Measurements from ENCODE around the gene PASK. TPM values are rescaled to one million over a fixed set of nuclear protein-coding genes. Genes with fewer than 3 reads are reported as not detected.

The PASK gene
- total RNA-seq, 1 experiment from 2014 or later: 21.1 TPM

- Mint-ChIP-seq H3K4me3 (ENCODE audit: unreplicated experiment) (peak within 1 kb of the TSS; percentile 84), H3K36me3 (ENCODE audit: insufficient read depth, unreplicated experiment) (peaks cover 8% of the 10 kb centered on the region), H3K27ac (ENCODE audit: unreplicated experiment) (peak within 1 kb of the TSS; percentile 87), H3K4me1 (ENCODE audit: low read depth, unreplicated experiment) (peaks cover 16% of the 10 kb centered on the region), H3K9me3 (ENCODE audit: unreplicated experiment) (no peaks in the 10 kb centered on the region), H3K27me3 (ENCODE audit: insufficient read depth, unreplicated experiment) (no peaks in the 10 kb centered on the region)
- no peak for TF ChIP-seq CTCF (IDR thresholded peaks at IDR 0.05; ENCODE audit: insufficient read depth in 1 of 2, low read depth in 1 of 2, low read length in 1 of 2, severe bottlenecking in 1 of 2, unreplicated experiment in 1 of 2)
- Histone ChIP-seq H3K27me3 (replicated peaks; ENCODE audit: control insufficient read depth, insufficient read depth, low read length) (no peaks in the 10 kb centered on the region), H3K4me1 (0 out of 2 replicates have a peak, but pooled peaks cover 3% of the 10 kb centered on the region), H3K9me3 (no peaks in the 10 kb centered on the region), H3K36me3 (ENCODE audit: control insufficient read depth, insufficient read depth, low read length) (no peaks in the 10 kb centered on the region), H3K4me3 (ENCODE audit: low read depth, low read length) (peak within 1 kb of the TSS; percentile 53)
- intact Hi-C loops (cut with micrococcal nuclease; ENCODE audit: unreplicated experiment): loop anchor here (5.0 kb wide), 1 partner anchor 67 kb away; no protein-coding TSS in a partner anchor
- CTCF ChIA-PET: interaction anchor here (0.9 kb wide), 1 partner anchor 248 kb away, joined by 3 read pairs; no protein-coding TSS in a partner anchor
- POLR2A ChIA-PET: interaction anchor here (0.5 to 1.0 kb wide), 6 partner anchors 24 to 548 kb away, joined by 3 to 7 read pairs (median 3); partner anchors contain the start of gene MTERF4
- DNase-seq: peak; percentile 90 to 93
- no TSS peak for BruUV-seq (replicated peaks)
These were observed 820 bp upstream of the PASK start, which contains the start of gene PPP1R7 for GRCh38 chr2:241149925-241150659. Gene PPP1R7, plus strand, starts transcription at chr2:241150467. Its CDS starts 29 bp downstream, at chr2:241150496.

- Mint-ChIP-seq H3K9me3 (ENCODE audit: unreplicated experiment) (no peaks in the 10 kb centered on the region), H3K27ac (ENCODE audit: unreplicated experiment) (peak overlapping the region; percentile 87), H3K27me3 (ENCODE audit: insufficient read depth, unreplicated experiment) (no peaks in the 10 kb centered on the region), H3K4me3 (ENCODE audit: unreplicated experiment) (peak overlapping the region; percentile 84), H3K4me1 (ENCODE audit: low read depth, unreplicated experiment) (peaks cover 16% of the 10 kb centered on the region), H3K36me3 (ENCODE audit: insufficient read depth, unreplicated experiment) (peaks cover 8% of the 10 kb centered on the region)
- DNase-seq: no peak
- BruUV-seq (replicated peaks): no TSS peak
- ChIA-PET CTCF (interaction anchor here (0.9 kb wide), 1 partner anchor 247 kb away, joined by 3 read pairs; no protein-coding TSS in a partner anchor), POLR2A (interaction anchor here (0.5 to 1.0 kb wide), 4 partner anchors 47 to 548 kb away, joined by 3 to 5 read pairs (median 3); partner anchors contain the start of gene MTERF4)
- no peaks in the 10 kb centered on the region for H3K9me3 ChIP-seq
- intact Hi-C loops (cut with micrococcal nuclease; ENCODE audit: unreplicated experiment): loop anchor here (5.0 kb wide), 1 partner anchor 68 kb away; no protein-coding TSS in a partner anchor
- no peaks in the 10 kb centered on the region for H3K27me3 ChIP-seq (replicated peaks; ENCODE audit: control insufficient read depth, insufficient read depth, low read length)
- peak overlapping the region; percentile 53 for H3K4me3 ChIP-seq (ENCODE audit: low read depth, low read length)
- H3K36me3 ChIP-seq (ENCODE audit: control insufficient read depth, insufficient read depth, low read length): no peaks in the 10 kb centered on the region
- no peak for TF ChIP-seq CTCF (IDR thresholded peaks at IDR 0.05; ENCODE audit: insufficient read depth in 1 of 2, low read depth in 1 of 2, low read length in 1 of 2, severe bottlenecking in 1 of 2, unreplicated experiment in 1 of 2)
- H3K4me1 ChIP-seq: 0 out of 2 replicates have a peak, but pooled peaks cover 3% of the 10 kb centered on the region
These were observed 328 bp upstream of the PASK start for GRCh38 chr2:241149675-241149924.

GRCh38 chr2:241148239-241148638 lies 1.0 kb downstream of the PASK start:
- Mint-ChIP-seq H3K36me3 (ENCODE audit: insufficient read depth, unreplicated experiment) (peaks cover 8% of the 10 kb centered on the region), H3K27ac (ENCODE audit: unreplicated experiment) (peak overlapping the region; percentile 91), H3K27me3 (ENCODE audit: insufficient read depth, unreplicated experiment) (no peaks in the 10 kb centered on the region), H3K9me3 (ENCODE audit: unreplicated experiment) (no peaks in the 10 kb centered on the region), H3K4me3 (ENCODE audit: unreplicated experiment) (peak overlapping the region; percentile 84), H3K4me1 (ENCODE audit: low read depth, unreplicated experiment) (peaks cover 16% of the 10 kb centered on the region)
- no peak for TF ChIP-seq CTCF (IDR thresholded peaks at IDR 0.05; ENCODE audit: insufficient read depth in 1 of 2, low read depth in 1 of 2, low read length in 1 of 2, severe bottlenecking in 1 of 2, unreplicated experiment in 1 of 2)
- DNase-seq: no peak
- H3K36me3 ChIP-seq (ENCODE audit: control insufficient read depth, insufficient read depth, low read length): no peaks in the 10 kb centered on the region
- CTCF ChIA-PET: no interaction called here
- peak overlapping the region; percentile 53 for H3K4me3 ChIP-seq (ENCODE audit: low read depth, low read length)
- no TSS peak for BruUV-seq (replicated peaks)
- H3K9me3 ChIP-seq: no peaks in the 10 kb centered on the region
- POLR2A ChIA-PET: no interaction called here
- H3K27me3 ChIP-seq (replicated peaks; ENCODE audit: control insufficient read depth, insufficient read depth, low read length): no peaks in the 10 kb centered on the region
- 0 out of 2 replicates have a peak, but pooled peaks cover 3% of the 10 kb centered on the region for H3K4me1 ChIP-seq
- intact Hi-C loops (cut with micrococcal nuclease; ENCODE audit: unreplicated experiment): loop anchor here (5.0 kb wide), 1 partner anchor 69 kb away; no protein-coding TSS in a partner anchor

Measured in Caco-2 (cell line).